ENCODE measurements around the gene OR2V2.

The OR2V2 gene

DNA sequence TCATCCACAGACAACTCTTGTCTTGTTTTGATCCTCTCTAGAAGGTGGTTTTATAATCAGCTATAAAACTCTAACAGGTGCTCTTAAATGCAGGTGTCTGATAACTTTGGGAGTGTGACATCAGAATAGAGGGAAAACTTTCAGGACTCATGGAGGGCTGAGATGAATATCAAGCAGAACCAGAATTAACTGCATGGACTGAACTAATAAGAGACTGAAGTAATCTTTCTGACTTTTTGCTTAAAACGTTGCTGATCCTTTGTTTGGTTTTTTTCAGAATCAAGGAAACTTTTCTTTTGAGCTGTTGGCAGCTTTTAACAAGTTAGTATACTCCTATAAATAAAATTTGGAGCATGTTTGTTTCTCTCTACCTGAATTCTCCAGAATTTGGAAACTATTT lies 2.3 kb upstream of the OR2V2 start:
- DNase-seq (ENCODE audit: low spot score), result no peak

DNA sequence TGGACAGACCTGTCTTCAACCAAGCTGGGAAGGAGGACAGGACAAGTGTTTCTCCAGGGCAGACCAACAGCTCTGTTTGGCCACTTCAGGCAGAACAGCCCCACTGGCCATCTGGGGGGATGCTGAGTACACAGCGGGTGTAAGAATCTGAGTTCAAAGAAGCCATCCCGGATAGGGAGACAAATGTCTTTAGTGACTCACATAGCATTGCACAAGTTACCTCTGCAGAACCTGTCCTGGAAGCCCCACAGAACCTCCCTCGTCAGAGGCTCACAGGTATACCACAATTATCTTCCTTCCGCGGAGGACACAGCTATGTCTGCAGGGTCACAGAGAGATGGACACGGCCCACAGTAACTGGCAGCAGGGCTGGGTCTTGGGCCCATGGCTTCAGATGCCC lies 2.0 kb downstream of the OR2V2 start:
- no peak for DNase-seq (ENCODE audit: low spot score)

DNA sequence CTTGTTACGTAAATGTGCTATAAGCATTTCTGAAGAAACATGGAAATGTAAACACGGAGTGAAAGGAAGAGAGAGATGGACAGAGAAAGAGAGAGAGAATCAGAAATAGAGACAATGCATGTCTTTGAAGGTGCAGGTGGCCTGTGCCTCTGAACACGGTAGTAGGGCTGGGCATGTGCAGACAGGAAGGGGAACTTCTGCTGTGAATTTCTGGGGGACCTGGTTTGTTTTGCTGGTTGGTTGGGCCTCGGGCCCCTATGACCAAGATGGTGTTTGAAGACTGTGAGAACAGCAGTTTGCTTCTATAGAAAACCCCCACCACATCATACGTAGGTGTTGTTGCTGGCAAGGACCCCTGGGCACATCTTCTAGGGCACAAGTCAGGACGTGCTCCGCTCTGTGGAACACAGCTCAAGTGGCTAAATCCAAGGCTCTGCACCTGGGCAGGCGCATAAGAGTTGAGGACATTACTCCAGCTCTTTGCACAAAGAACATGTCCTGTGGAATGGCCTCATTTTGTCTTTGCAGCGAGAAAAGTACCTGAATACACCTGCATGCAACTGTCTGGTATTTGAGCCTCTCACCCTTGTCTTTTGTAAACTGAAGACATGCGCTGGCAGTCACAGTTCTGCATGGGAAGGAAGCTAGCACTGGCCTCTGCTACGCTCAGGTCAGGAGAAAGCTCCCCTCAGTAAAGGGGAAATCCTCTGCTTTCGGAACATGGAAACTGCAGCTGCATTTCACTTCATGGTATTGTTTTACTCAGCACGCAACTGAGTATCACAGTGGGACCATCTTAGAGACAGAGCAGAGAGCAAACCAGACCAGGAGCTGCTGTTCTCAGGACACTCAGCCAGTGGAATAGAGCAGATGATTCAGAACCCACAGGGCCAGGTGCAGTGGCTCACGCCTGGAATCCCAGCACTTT lies 2.7 kb downstream of the OR2V2 start:
- no peak for DNase-seq (ENCODE audit: low spot score)

DNA sequence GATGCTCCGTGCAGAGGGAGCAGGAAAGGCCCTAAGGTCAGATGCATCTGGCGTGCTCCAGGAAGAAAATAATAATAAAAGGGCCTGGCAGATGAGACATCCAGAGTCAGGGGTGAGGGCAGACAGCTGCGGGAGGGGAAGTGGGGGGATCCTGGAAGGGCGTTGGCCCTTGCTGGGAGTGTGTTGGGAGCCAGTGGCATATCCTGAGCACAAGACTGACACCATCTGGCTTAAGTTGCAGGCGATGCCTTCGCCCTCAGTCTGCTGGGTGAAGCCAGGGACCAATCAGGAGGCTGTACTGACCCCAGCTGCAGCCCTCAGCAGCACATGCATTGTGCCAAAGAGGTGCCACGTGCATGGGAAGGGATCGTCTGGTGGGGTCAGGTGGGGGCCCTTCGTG lies 3.8 kb downstream of the OR2V2 start:
- peak; percentile 64 for DNase-seq (ENCODE audit: low spot score)

DNA sequence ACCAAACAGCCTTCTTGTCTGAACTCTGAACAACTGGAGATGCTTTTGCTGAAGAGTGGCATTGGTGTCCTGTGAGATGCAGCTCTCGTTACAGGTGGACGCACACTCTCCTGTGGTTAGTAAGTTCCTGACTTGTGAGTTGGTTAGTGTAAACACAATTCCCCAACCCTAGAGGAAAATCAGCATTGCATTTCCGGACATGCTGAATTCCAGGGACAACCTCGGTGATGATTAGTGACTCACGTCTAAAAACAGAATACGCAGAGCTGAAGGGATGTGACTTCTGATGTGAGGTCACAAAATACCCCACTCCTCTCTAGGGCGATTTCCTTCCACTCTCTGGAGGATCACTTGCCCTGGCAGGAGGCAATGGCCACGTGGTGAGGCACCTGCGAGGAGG lies 5.0 kb downstream of the OR2V2 start:
- DNase-seq (ENCODE audit: low spot score), result no peak

DNA sequence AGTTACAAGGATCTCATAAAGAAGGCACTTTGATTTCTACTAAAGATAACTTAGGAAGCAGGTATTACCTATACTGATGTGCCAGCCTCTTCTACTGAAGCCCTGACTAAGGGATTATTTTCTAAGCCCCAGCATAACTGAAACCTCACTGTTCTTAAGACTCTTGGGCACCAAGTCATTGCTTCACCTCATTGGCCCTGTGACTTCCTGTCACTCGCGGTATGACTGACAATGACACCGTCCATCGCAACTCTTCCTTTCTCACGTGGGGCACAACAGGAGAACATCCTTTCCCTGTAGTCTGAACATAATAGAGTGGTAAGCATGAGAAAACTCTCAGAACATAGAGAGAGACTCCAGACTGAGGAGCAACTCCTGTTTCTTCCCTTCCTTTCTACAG lies 6.4 kb downstream of the OR2V2 start:
- no peak for DNase-seq (ENCODE audit: low spot score)

DNA sequence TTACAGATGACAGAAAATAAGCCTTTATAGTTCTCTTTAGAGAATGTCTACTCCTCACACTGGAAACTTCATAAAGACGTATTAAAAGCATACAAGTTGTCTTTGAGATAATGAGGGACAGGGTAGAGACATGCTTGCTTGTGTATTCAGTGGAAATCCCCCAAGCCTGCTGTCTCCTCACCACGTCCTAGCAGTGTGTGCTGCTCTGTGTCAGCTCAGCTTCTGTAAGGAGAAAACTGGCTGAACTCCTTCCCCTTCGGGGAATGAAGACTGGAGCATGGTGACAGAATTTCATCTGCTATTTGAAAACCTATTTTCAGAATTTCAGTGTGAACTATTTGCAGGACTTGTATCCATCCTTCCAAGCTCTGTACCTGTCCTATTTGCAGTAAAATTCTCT lies 9.4 kb downstream of the OR2V2 start:
- no peak for DNase-seq (ENCODE audit: low spot score)

DNA sequence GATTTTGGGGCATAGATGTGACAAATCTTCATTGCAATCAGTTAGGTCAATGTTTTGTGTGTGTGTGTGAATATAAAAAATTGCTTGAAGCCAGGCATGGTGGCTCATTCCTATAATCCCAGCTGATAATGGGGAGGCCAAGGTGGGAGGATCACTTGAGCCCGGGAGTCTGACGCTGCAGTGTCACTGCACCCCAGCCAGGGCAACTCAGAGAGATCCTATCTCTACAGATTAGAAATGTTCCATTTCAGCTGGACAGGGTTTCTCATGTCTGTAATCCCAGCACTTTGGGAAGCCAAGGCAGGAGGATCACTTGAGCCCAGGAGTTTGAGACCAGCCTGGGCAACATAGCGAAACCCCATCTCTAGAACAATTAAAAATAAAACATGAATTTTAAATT lies 11.5 kb downstream of the OR2V2 start:
- DNase-seq (ENCODE audit: low spot score), result no peak

DNA sequence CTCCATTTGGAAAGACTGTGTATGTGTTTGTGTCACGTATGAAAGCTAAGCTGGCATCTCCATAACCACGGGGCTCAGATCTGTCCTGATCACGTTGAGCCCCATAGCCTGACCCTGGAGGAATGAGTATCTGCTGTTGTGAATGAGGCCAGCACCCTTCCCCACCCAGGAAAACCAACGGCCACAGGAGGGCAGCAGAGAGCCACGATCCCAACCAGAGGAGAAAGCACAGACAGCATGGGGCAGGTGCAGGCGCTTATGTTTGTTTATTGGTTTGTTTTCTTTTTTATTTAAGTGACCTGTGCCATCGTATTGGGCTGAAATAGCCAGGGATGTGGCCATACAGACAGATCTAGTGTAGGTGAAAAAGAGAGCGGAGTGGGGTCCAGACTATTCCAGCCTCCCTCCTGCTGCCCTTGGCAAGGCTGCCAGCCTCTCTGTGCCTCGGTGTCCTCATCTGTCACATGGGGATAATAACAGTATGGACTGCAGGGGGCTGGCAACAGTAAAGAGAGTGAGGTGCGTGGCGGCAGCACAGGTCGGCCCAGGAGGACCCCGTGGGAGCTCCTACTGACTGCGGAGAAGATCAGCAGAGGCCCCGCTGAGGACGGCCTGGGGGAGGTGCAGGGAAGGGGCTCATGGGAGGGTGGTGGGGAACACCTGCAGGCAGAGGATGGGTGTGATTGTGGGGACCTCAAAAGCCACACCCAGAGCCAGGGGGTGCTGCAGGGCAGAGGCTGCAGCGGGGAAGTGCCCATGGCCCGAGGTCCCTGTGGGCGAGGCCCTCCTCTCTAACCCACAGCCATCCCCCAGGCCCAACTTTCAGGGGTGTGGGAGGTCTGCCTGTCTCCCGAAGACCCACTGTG lies 12.1 kb downstream of the OR2V2 start:
- DNase-seq (ENCODE audit: low spot score), result peak; percentile 83

DNA sequence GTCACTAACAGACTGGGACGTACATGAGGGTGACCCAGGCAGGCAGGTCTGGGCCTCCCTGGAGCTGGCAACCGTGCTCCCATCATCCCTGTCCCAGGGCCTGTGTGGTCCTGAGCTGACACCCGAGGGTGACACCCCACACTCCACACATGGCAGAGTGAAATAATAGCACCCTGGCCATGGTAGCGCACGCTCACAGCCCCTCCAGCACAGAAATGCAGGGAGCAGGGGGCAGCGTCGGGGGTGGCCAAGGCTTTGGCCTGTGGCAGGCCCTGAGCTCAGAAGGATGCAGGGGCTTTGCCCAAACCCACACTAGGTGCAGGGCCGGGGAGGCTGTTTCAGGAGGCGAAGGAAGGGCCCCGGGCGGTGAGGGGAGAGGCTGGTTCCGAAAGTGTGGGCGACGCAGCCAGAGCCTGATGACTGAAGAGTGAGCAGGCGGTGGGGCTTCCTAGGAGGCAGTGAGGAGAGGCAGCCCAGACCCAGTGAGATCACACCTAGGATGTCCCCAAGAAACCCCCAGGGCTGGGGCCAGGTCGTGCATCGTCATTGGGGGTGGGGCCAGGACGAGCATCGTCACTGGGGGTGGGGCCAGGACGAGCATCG lies 12.9 kb downstream of the OR2V2 start:
- DNase-seq (ENCODE audit: low spot score), result peak; percentile 79

DNA sequence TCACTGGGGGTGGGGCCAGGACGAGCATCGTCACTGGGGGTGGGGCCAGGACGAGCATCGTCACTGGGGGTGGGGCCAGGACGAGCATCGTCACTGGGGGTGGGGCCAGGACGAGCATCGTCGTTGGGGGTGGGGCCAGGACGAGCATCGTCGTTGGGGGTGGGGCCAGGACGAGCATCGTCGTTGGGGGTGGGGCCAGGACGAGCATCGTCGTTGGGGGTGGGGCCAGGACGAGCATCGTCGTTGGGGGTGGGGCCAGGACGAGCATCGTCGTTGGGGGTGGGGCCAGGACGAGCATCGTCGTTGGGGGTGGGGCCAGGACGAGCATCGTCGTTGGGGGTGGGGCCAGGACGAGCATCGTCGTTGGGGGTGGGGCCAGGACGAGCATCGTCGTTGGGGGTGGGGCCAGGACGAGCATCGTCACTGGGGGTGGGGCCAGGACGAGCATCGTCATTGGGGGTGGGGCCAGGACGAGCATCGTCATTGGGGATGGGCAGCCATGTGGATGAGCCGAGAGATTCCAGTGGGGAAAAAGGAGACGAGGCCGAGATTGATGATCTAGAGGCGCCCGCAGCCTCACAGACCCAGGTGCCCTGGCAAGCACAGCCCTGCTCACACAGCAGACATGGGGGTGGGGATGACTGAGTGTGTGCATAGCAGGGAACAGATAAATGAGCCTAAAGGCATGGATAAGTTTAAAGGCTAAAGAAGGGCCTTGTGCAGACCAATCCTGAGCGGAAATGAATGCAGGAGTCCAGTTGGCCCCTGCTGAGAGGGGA lies 13.6 kb downstream of the OR2V2 start:
- DNase-seq (ENCODE audit: low spot score), result peak; percentile 57

DNA sequence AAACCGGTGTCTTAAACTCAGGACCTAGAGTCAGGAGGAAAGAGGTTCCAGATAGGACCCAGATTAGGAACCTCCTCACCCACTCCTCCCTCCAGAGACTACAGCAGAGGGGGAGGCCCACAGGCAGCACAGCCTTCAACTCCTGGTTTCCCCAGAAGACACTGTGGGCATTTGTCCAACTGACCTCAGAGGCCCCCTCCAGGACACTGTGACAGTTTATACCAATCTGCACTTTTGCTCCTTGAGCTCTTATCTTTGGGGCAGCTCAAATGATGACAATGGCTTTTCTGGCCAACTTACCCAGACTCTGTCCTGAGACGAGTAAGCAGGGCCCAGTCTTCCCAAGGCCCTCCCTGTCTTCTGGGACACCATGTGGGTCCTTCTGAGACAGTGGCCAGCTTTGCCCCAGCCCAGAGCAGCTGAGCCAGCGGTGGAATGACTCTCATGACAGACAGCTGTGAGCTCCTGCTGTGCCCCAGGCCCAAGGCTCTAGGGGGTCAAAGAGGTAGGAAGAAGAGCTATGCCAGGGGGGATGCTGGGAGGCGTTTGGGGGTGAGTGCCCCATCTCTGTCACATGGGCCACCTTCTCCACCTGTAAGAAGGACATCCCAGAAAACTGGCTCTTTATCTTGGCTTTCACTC lies 14.3 kb downstream of the OR2V2 start:
- no peak for DNase-seq (ENCODE audit: low spot score)

DNA sequence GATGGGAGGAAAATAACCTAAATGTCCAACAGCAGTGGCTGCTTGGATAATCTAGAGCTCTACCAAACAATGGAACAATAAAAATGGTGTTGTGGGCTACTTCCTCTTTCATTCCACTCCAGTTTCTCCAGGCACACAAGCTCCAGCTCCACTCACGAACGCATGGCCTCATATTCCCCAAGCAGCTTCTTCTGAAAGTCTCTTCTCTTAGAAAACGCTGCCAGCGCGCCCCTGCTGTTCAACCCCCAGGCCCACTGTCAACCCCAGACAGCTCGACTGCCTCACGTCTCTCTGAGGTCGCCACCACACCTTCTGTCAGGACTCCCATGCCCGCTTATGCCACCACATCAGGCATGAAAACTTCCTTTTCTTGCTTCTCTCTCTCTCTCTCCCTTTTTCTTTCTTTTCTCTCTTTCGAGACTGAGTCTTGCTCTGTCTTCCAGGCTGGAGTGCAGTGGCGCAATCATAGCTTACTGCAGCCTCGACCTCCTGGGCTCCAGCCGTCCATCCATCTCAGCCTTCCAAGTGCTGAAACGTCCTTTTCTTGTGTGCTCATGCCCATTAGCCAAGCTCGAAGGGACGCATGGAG lies 16.2 kb downstream of the OR2V2 start:
- no peak for DNase-seq (ENCODE audit: low spot score)

DNA sequence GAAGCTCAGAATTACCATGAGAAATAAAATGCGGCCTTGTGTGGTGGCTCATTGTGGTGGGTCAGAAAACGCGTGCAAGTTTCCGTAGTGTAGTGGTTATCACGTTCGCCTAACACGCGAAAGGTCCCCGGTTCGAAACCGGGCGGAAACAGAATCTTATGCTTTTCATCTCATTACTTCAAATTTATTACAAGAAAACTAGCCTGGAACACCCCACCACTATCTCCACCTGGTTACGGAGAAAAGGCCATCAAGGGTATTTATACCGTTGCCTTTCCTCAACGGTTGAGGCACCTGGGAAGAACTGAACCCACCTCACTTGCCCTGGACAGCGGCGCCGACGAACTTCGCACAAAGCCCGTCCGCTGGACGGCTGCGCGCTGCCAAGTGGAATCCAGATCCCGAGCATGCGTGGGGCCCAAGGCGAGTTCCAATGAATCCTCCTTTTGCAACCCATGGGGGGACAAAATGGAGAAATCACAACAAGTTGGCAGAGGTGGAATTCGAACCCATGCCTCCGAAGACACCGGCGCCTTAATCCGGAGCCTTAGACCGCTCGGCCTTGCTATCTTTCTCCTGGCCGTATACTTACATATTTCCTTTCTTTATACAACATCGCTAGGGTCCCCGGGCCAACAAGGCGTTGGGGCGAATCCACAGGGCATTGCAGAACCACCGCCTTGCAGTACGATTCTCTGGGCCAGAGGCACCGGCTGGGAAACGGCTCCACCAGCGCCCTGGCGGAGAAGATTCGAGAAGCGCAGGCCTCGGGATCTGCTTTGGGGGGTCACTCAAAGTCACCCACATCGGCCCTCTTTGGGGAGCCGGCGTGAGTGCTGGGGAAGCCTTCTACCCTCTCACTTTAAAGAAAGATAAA lies 16.9 kb downstream of the OR2V2 start:
- DNase-seq (ENCODE audit: low spot score), result no peak

DNA sequence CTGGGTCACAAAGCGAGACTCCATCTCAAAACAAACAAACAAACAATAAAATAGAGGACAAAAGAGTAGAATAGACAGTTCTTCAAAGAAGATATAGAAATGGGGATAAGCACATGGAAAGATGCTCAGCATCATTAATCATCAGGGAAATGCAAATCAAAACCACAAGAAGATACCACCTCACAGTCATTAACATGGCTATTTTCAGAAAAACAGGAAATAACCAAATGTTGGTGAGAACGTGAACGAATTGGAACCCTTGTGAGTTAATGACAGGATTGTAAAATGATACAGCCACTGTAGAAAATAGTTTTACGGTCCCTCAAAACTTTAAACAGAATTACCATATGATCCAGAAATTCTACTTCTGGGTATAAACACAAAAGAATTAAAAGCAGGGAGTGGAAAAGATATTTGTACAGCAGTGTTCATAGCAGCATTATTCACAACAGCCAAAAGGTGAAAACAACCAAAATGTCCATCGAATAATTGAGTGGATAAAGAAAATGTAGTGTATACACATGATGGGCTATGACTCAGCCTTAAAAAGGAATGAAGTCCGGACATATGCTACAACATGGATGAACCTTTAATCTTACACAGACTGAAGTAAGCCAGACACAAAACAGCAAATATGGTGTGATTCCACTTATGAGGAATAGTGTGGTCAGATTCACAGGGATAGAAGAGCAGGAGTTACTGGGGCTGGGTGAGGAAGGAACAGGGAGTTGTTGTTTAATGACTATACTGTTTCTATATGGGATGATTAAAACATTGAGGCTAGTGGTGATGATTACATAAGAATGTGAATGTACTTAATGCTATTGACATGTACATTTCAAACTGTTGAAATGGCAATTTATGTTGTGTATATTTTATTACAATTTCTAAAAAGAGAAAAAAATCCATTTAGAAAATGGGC lies 19.7 kb downstream of the OR2V2 start:
- no peak for DNase-seq (ENCODE audit: low spot score)

DNA sequence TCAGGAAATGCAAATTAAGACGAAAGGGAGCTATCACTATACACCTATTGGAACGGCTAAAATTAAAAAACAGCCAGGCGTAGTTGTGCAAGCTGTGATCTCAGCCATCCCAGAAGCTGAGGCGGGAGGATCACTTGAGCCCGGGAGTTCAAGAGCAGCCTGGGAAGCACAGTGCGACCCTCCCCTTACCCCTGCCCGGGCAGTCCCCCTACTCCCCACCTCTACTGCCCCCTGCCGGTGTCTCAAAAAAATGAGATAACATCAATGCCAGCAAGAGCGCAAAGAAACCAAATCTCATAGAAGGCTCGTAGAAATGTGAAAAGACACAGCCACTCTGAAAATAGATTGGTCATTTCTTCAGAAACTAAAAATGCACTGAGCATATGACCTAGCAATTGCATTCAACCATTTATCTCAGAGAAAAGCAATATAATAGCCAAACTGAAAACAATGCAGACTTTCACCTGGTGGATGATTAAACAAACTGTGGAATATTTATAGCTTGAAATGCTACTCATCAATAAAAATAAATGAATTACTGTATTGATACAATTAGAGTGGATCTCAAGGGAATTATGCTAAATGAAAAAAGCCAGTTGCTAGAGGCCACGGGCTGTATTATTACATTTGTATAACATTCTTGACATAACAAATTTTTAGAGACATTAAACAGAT lies 20.6 kb downstream of the OR2V2 start:
- peak; percentile 63 for DNase-seq (ENCODE audit: low spot score)

DNA sequence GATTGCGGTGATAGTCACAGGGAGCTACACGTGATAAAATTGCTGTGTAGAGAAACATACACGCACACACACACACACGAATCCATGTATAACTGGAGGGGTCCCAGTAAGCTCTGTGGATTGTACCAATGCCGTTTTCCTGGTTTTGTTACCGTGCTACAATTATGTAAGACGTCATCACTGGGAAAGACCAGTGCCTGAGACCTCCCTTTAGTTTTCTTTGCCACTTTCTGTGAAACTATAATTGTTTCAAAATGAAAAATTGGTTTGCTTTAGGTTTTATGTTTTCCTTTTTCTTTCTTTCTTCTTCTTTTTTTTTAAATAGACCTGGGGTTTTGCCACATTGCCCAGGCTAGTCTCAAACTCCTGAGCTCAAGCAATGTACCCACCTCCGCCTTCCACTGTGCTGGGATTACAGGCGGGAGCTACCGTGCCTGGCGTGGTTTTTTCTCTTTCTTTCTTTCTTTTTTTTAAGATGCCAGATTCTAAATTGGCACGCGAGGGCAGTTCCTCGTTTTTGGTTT lies 21.3 kb downstream of the OR2V2 start:
- DNase-seq (ENCODE audit: low spot score), result no peak

All from iPS-NIHi11 (cell line).